ENCODE measurements around the gene AS3MT.

The AS3MT gene

GRCh38 chr10:102935939-102936605, 66.8 kb downstream of the AS3MT start:
- no peak overlapping the region for H3K4me3 ChIP-seq (ENCODE audit: low read length)
- DNase-seq (ENCODE audit: low read depth), result no peak
- no peak for TF ChIP-seq CTCF (conservative IDR thresholded peaks at IDR 0.05; ENCODE audit: low read length)

GRCh38 chr10:102941401-102941800, 72.1 kb downstream of the AS3MT start:
- H3K4me3 ChIP-seq (ENCODE audit: low read length), result no peak overlapping the region
- no peak for TF ChIP-seq CTCF (conservative IDR thresholded peaks at IDR 0.05; ENCODE audit: low read length)
- no peak for DNase-seq (ENCODE audit: low read depth)

GRCh38 chr10:102945449-102945848, 76.2 kb downstream of the AS3MT start:
- H3K4me3 ChIP-seq (ENCODE audit: low read length), result no peak overlapping the region
- no peak for TF ChIP-seq CTCF (conservative IDR thresholded peaks at IDR 0.05; ENCODE audit: low read length)
- no peak for DNase-seq (ENCODE audit: low read depth)

GRCh38 chr10:102945962-102946361, 76.7 kb downstream of the AS3MT start:
- DNase-seq (ENCODE audit: low read depth), result no peak
- H3K4me3 ChIP-seq (ENCODE audit: low read length), result no peak overlapping the region
- no peak for TF ChIP-seq CTCF (conservative IDR thresholded peaks at IDR 0.05; ENCODE audit: low read length)

GRCh38 chr10:102946992-102947391, 77.7 kb downstream of the AS3MT start:
- no peak for DNase-seq (ENCODE audit: low read depth)
- no peak overlapping the region for H3K4me3 ChIP-seq (ENCODE audit: low read length)
- TF ChIP-seq CTCF (conservative IDR thresholded peaks at IDR 0.05; ENCODE audit: low read length), result no peak

- TF ChIP-seq CTCF (conservative IDR thresholded peaks at IDR 0.05; ENCODE audit: low read length), result no peak
- DNase-seq (ENCODE audit: low read depth), result no peak
- no peak overlapping the region for H3K4me3 ChIP-seq (ENCODE audit: low read length)
Observed at GRCh38 chr10:102948176-102948575, 78.9 kb downstream of the AS3MT start.

GRCh38 chr10:102948786-102949185, 79.5 kb downstream of the AS3MT start:
- H3K4me3 ChIP-seq (ENCODE audit: low read length), result no peak overlapping the region
- TF ChIP-seq CTCF (conservative IDR thresholded peaks at IDR 0.05; ENCODE audit: low read length), result no peak
- DNase-seq (ENCODE audit: low read depth), result no peak

Data from AG10803 (cell line).